AG20443 (cell line): ENCODE measurements around the gene YPEL5.

ENCODE experiments used
- DNase-seq: peaks from one replicate; pipeline ENCODE4 v3.0.0; 2012; ENCODE audit warnings: low spot score, mixed read lengths

Gene YPEL5

GRCh38 chr2:30206461-30207430, 59.9 kb downstream of the YPEL5 start:
- peak; percentile 18 for DNase-seq

GRCh38 chr2:30208453-30208852, 61.6 kb downstream of the YPEL5 start:
- DNase-seq: peak; percentile 80

GRCh38 chr2:30209227-30209626, 62.4 kb downstream of the YPEL5 start:
- no peak for DNase-seq
